KMS-11 (cell line): ENCODE data around the gene PKN3.
A peak's percentile ranks its signal among the peaks of the same experiment; 100 is the strongest.

ENCODE experiments used
- H2AFZ ChIP-seq: fragments of 200-600 bp; sonication (generic); 2 replicates; pipeline ENCODE4 v1.6.1; 2016; ENCODE audit warnings: antibody characterized with exemption, mixed run types, low read depth
- H3K27ac ChIP-seq: fragments of 200-600 bp; sonication (generic); 2 replicates; pipeline ENCODE4 v1.6.1; 2016; ENCODE audit warnings: mild to moderate bottlenecking, mixed run types
- H3K27me3 ChIP-seq: fragments of 200-600 bp; sonication (generic); 2 replicates; pipeline ENCODE4 v1.6.1; 2017; ENCODE audit warnings: mild to moderate bottlenecking, low read depth, mixed run types, moderate library complexity; ENCODE audit not compliant: insufficient read depth
- H3K36me3 ChIP-seq: fragments of 200-600 bp; sonication (generic); 2 replicates; pipeline ENCODE4 v1.6.1; 2017; ENCODE audit warnings: mild to moderate bottlenecking, mixed run types; ENCODE audit not compliant: insufficient read depth
- H3K4me1 ChIP-seq: fragments of 200-600 bp; sonication (generic); 2 replicates; pipeline ENCODE4 v1.6.1; 2016; ENCODE audit warnings: mild to moderate bottlenecking, low read depth, mixed run types; ENCODE audit not compliant: poor library complexity, severe bottlenecking
- H3K4me2 ChIP-seq: fragments of 200-600 bp; sonication (generic); 2 replicates; pipeline ENCODE4 v1.7.0; 2016; ENCODE audit warnings: mild to moderate bottlenecking, mixed run types
- H3K4me3 ChIP-seq: fragments of 200-600 bp; sonication (generic); IDR thresholded peaks from 2 replicates; pipeline ENCODE4 v1.6.1; 2017; ENCODE audit warnings: low read depth, low read length, mixed read lengths; ENCODE audit not compliant: insufficient read depth
- H3K79me2 ChIP-seq: fragments of 200-600 bp; sonication (generic); 2 replicates; pipeline ENCODE4 v1.6.1; 2016; ENCODE audit warnings: low read depth, mixed run types; ENCODE audit not compliant: insufficient read depth
- H3K9ac ChIP-seq: fragments of 200-600 bp; sonication (generic); 2 replicates; pipeline ENCODE4 v1.6.1; 2016; ENCODE audit warnings: mild to moderate bottlenecking, mixed run types
- H4K20me1 ChIP-seq: fragments of 200-600 bp; sonication (generic); 2 replicates; pipeline ENCODE4 v1.6.1; 2016; ENCODE audit warnings: mild to moderate bottlenecking, mixed run types; ENCODE audit not compliant: insufficient read depth
- TF ChIP-seq, protein P1 (sequence below): fragments of 200-600 bp; sonication (generic); conservative IDR thresholded peaks from 2 replicates; pipeline ENCODE4 v1.6.1; 2017; ENCODE audit warnings: low read depth, mild to moderate bottlenecking, antibody characterized with exemption, low read length, moderate library complexity, mixed read lengths

Gene PKN3

DNA sequence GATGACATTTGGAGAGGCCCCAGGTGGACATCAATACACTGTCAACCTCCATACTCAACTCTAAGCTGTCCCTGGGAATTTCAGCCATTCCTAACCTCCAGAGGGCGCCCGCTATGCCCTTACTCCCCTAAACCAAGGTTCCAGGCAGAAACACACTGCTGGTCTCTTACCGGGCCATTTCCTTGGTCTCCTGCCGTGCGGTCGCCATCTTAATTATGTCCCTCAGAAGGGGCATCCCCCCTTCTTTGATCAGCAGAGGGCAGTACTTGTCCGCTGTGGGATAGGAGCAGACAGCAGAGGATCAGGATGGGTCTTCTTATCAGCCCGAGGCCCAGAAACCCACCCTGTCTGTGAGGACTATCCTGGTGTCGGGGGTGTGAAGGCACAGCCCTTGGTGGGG is 31.0 kb downstream of the PKN3 start:
- H3K27me3 ChIP-seq: no peaks in the 10 kb centered on the region
- no peak overlapping the region for H3K27ac ChIP-seq
- H3K4me2 ChIP-seq: no peak overlapping the region
- no peaks in the 10 kb centered on the region for H4K20me1 ChIP-seq
- no peak overlapping the region for H3K4me3 ChIP-seq
- TF ChIP-seq, protein P1, sequence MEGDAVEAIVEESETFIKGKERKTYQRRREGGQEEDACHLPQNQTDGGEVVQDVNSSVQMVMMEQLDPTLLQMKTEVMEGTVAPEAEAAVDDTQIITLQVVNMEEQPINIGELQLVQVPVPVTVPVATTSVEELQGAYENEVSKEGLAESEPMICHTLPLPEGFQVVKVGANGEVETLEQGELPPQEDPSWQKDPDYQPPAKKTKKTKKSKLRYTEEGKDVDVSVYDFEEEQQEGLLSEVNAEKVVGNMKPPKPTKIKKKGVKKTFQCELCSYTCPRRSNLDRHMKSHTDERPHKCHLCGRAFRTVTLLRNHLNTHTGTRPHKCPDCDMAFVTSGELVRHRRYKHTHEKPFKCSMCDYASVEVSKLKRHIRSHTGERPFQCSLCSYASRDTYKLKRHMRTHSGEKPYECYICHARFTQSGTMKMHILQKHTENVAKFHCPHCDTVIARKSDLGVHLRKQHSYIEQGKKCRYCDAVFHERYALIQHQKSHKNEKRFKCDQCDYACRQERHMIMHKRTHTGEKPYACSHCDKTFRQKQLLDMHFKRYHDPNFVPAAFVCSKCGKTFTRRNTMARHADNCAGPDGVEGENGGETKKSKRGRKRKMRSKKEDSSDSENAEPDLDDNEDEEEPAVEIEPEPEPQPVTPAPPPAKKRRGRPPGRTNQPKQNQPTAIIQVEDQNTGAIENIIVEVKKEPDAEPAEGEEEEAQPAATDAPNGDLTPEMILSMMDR: peak; percentile 51
- H3K36me3 ChIP-seq: no peaks in the 10 kb centered on the region
- H3K79me2 ChIP-seq: no peaks in the 10 kb centered on the region
- no peak overlapping the region for H3K9ac ChIP-seq
- no peak overlapping the region for H2AFZ ChIP-seq
- peaks cover 5% of the 10 kb centered on the region for H3K4me1 ChIP-seq

DNA sequence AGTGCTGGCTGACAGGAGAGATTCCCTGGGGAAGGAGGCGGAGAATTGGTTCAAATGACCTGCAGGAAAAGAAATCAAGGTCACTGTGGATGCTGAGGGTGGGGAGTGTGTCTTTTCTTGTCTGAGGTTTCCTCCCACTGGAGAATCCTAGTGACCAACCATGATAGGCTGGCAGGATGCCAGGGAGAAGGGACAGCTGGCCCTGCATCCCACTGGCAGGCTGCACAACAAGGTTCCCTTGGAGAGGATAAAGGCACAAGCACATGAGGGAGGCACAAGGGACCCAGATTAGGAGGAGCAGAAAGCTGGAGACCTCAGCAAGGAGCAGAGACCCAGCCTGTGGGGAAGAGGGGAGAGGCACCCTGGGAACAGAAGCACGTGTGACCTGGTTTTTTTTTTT is 33.1 kb downstream of the PKN3 start:
- peaks cover 5% of the 10 kb centered on the region for H3K4me1 ChIP-seq
- no peak overlapping the region for H3K27ac ChIP-seq
- H3K27me3 ChIP-seq: no peaks in the 10 kb centered on the region
- no peaks in the 10 kb centered on the region for H3K79me2 ChIP-seq
- H3K4me2 ChIP-seq: no peak overlapping the region
- no peak overlapping the region for H3K4me3 ChIP-seq
- H4K20me1 ChIP-seq: no peaks in the 10 kb centered on the region
- H3K9ac ChIP-seq: no peak overlapping the region
- H3K36me3 ChIP-seq: no peaks in the 10 kb centered on the region
- TF ChIP-seq, protein P1: no peak
- no peak overlapping the region for H2AFZ ChIP-seq

DNA sequence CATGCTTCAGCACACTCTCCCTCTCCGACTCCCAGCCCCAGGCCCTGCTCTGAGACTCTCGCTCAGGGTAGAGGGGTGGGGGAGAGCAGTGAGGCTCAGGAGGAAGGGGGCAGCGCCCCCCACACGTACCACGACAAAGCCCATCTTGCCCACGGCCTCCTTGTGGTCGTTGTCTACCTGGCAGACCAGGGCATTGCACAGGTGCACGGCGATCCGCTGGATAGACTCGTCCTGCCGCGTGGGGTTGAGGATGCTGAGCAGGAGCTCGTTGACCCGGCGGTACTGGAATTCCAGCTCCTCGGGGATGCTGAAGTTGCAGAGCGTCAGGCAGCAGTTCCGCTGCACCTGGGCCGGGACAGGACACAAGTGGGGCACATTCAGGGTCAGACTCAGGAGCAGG is 40.1 kb downstream of the PKN3 start:
- Histone ChIP-seq H3K9ac (no peak overlapping the region), H3K4me2 (no peak overlapping the region), H3K4me3 (no peak overlapping the region), H3K27ac (no peak overlapping the region), H3K36me3 (no peaks in the 10 kb centered on the region), H3K27me3 (no peaks in the 10 kb centered on the region), H4K20me1 (no peaks in the 10 kb centered on the region), H2AFZ (no peak overlapping the region), H3K4me1 (no peaks in the 10 kb centered on the region), H3K79me2 (no peaks in the 10 kb centered on the region)
- TF ChIP-seq, protein P1: no peak

DNA sequence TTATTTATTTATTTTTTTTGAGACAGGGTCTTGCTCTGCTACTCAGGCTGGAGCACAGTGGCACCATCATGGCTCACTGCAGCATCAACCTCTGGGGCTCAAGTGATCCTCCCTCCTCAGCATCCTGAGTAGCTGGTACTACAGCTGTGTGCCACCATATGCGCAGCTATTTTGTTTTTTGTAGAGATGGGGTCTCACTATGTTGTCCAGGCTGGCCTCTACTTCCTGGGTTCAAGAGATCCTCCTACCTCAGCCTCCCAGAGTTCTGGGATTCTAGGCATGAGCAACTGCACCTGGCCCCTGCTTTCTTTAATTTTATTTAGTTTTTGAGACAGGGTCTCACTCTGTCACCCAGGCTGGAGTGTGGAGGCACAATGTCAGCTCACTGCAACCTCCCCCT is 41.1 kb downstream of the PKN3 start:
- no peak overlapping the region for H3K4me3 ChIP-seq
- no peaks in the 10 kb centered on the region for H4K20me1 ChIP-seq
- H3K4me2 ChIP-seq: no peak overlapping the region
- H3K27ac ChIP-seq: no peak overlapping the region
- H3K79me2 ChIP-seq: no peaks in the 10 kb centered on the region
- no peak overlapping the region for H3K9ac ChIP-seq
- no peaks in the 10 kb centered on the region for H3K4me1 ChIP-seq
- no peaks in the 10 kb centered on the region for H3K27me3 ChIP-seq
- TF ChIP-seq, protein P1: no peak
- no peak overlapping the region for H2AFZ ChIP-seq
- no peaks in the 10 kb centered on the region for H3K36me3 ChIP-seq
